HepG2 (cell line): Measurements from ENCODE around the gene MKNK1.

Experiments used
- MLLT10 ChIP-seq: sonication (generic); formaldehyde crosslinking; IDR thresholded peaks from 2 replicates; pipeline ENCODE4 v1.4.0; 2020; ENCODE audit warnings: missing genetic modification reagents
- SP1 ChIP-seq, 2 experiments: fragments of 450-650 bp in 1 of 2; sonication (generic) in 1 of 2; formaldehyde crosslinking in 1 of 2; IDR thresholded peaks; 2 replicates each; pipeline versions ENCODE4 v1.4.0 to v1.6.1; 2016 to 2020; ENCODE audit warnings: missing genetic modification reagents in 1 of 2
- TCF7L2 ChIP-seq: IDR thresholded peaks from 2 replicates; pipeline ENCODE4 v1.6.1; 2011; ENCODE audit warnings: mild to moderate bottlenecking, low read depth, low read length, moderate library complexity
- ZFY ChIP-seq: sonication (generic); formaldehyde crosslinking; IDR thresholded peaks from 2 replicates; pipeline ENCODE4 v1.4.0; 2020; ENCODE audit warnings: missing genetic modification reagents
- ZNF383 ChIP-seq: sonication (generic); formaldehyde crosslinking; IDR thresholded peaks from 2 replicates; pipeline ENCODE4 v1.4.0; 2020; ENCODE audit warnings: missing genetic modification reagents, mild to moderate bottlenecking, borderline replicate concordance
- ZNF589 ChIP-seq: sonication (generic); formaldehyde crosslinking; conservative IDR thresholded peaks from 2 replicates; pipeline ENCODE4 v1.8.0; 2022; ENCODE audit warnings: mild to moderate bottlenecking, moderate library complexity, missing genetic modification reagents

GRCh38 chr1:46562498-46562897 is 41.6 kb downstream of the MKNK1 start:
- TF ChIP-seq SP1 (IDR thresholded peaks at IDR 0.05) (no peak), SP1 (CRISPR knock-in tag; IDR thresholded peaks at IDR 0.05) (no peak), ZNF383 (no peak), MLLT10 (CRISPR knock-in tag) (no peak), ZFY (CRISPR knock-in tag) (no peak), TCF7L2 (no peak), ZNF589 (CRISPR knock-in tag) (no peak)
